Measurements from ENCODE around the gene KAT2B.

The KAT2B gene

GRCh38 chr3:20096135-20096685, 56.0 kb downstream of the KAT2B start:
- no peak for DNase-seq (ENCODE audit: low read depth in 2 of 2)

GRCh38 chr3:20097015-20097414, 56.8 kb downstream of the KAT2B start:
- DNase-seq (ENCODE audit: low read depth in 2 of 2), result no peak

- DNase-seq (ENCODE audit: low read depth in 2 of 2), result no peak
Measured at GRCh38 chr3:20099060-20099459, 58.8 kb downstream of the KAT2B start.

GRCh38 chr3:20100151-20100550, 59.9 kb downstream of the KAT2B start:
- no peak for DNase-seq (ENCODE audit: low read depth in 2 of 2)

- no peak for DNase-seq (ENCODE audit: low read depth in 2 of 2)
Measured at GRCh38 chr3:20101041-20101440, 60.8 kb downstream of the KAT2B start.

GRCh38 chr3:20103731-20104130, 63.5 kb downstream of the KAT2B start:
- DNase-seq (ENCODE audit: low read depth in 2 of 2), result no peak

GRCh38 chr3:20104167-20104661, 64.0 kb downstream of the KAT2B start:
- DNase-seq (ENCODE audit: low read depth in 2 of 2), result peak in 1 of 2 donors; percentile 7

- no peak for DNase-seq (ENCODE audit: low read depth in 2 of 2)
Measured at GRCh38 chr3:20105513-20106280, 65.5 kb downstream of the KAT2B start.

- no peak for DNase-seq (ENCODE audit: low read depth in 2 of 2)
Measured at GRCh38 chr3:20107722-20108121, 67.5 kb downstream of the KAT2B start.

- no peak for DNase-seq (ENCODE audit: low read depth in 2 of 2)
Measured at GRCh38 chr3:20108869-20109268, 68.6 kb downstream of the KAT2B start.

- DNase-seq (ENCODE audit: low read depth in 2 of 2), result no peak
Measured at GRCh38 chr3:20110826-20111225, 70.6 kb downstream of the KAT2B start.

- DNase-seq (ENCODE audit: low read depth in 2 of 2), result no peak
Measured at GRCh38 chr3:20111836-20112235, 71.6 kb downstream of the KAT2B start.

GRCh38 chr3:20121088-20121487, 80.8 kb downstream of the KAT2B start:
- no peak for DNase-seq (ENCODE audit: low read depth in 2 of 2)

GRCh38 chr3:20123131-20123652, 82.9 kb downstream of the KAT2B start:
- no peak for DNase-seq (ENCODE audit: low read depth in 2 of 2)

GRCh38 chr3:20125289-20125688, 85.0 kb downstream of the KAT2B start:
- no peak for DNase-seq (ENCODE audit: low read depth in 2 of 2)

- no peak for DNase-seq (ENCODE audit: low read depth in 2 of 2)
Measured at GRCh38 chr3:20125897-20126296, 85.7 kb downstream of the KAT2B start.

GRCh38 chr3:20128358-20128757, 88.1 kb downstream of the KAT2B start:
- DNase-seq (ENCODE audit: low read depth in 2 of 2), result no peak

GRCh38 chr3:20130106-20130505, 89.9 kb downstream of the KAT2B start:
- no peak for DNase-seq (ENCODE audit: low read depth in 2 of 2)

- DNase-seq (ENCODE audit: low read depth in 2 of 2), result no peak
Measured at GRCh38 chr3:20136231-20136630, 96.0 kb downstream of the KAT2B start.

GRCh38 chr3:20137647-20138046, 97.4 kb downstream of the KAT2B start:
- no peak for DNase-seq (ENCODE audit: low read depth in 2 of 2)

GRCh38 chr3:20140881-20141280, 100.6 kb downstream of the KAT2B start:
- DNase-seq (ENCODE audit: low read depth in 2 of 2), result no peak

GRCh38 chr3:20141316-20141715, 101.1 kb downstream of the KAT2B start:
- no peak for DNase-seq (ENCODE audit: low read depth in 2 of 2)

GRCh38 chr3:20141851-20142250, 101.6 kb downstream of the KAT2B start:
- no peak for DNase-seq (ENCODE audit: low read depth in 2 of 2)

All from stimulated activated CD4-positive, alpha-beta T cell treated with anti-CD3 and anti-CD28 coated beads, Interleukin-15, amount 100 ng/mL, for 48 hours (primary cell).